Activated B cell treated with CpG ODN at 0.5 μM for 24 hours (primary cell): ENCODE data around the gene DISC1. TPM values are rescaled to one million over a fixed set of nuclear protein-coding genes. Genes with fewer than 3 reads are reported as not detected.

Experiments used
- ATAC-seq: fragments of 200-7000 bp; cut with Tn5 transposase; one replicate; pipeline ENCODE4 v1.10.0; 2021; ENCODE audit warnings: low read depth, mild to moderate bottlenecking, moderate library complexity
- CTCF ChIA-PET: fragments of 350-600 bp; sonication (Branson Sonifier 250); formaldehyde crosslinking; loops from one replicate; lab custom pipeline; 2021; ENCODE audit warnings: antibody characterized with exemption; lab: Charles Lee
- POLR2A ChIA-PET: fragments of 350-600 bp; sonication (Branson Sonifier 250); formaldehyde crosslinking; loops from one replicate; lab custom pipeline; 2021; ENCODE audit warnings: antibody characterized with exemption; lab: Charles Lee
- DNase-seq: peaks from one replicate; pipeline ENCODE4 v3.0.0; 2022
- H3K27ac Mint-ChIP-seq: one replicate; pipeline ENCODE4 v1.8.0; 2020; ENCODE audit warnings: mixed read lengths
- H3K27me3 Mint-ChIP-seq: one replicate; pipeline ENCODE4 v1.8.0; 2021; ENCODE audit warnings: mixed read lengths
- H3K36me3 Mint-ChIP-seq: one replicate; pipeline ENCODE4 v1.8.0; 2021; ENCODE audit warnings: low read depth, mixed read lengths
- H3K4me1 Mint-ChIP-seq: one replicate; pipeline ENCODE4 v1.8.0; 2021; ENCODE audit warnings: mixed read lengths
- H3K4me3 Mint-ChIP-seq: one replicate; pipeline ENCODE4 v1.8.0; 2020; ENCODE audit warnings: mild to moderate bottlenecking, mixed read lengths
- H3K9me3 Mint-ChIP-seq: one replicate; pipeline ENCODE4 v1.8.0; 2020; ENCODE audit warnings: mixed read lengths
- intact Hi-C: fragments of 100-400 bp; cut with micrococcal nuclease; formaldehyde crosslinking; loops from one replicate; pipeline ENCODE4 v1.15.1; 2024
- total RNA-seq: library from RNA; stranded (reverse); gene quantifications from 2 replicates; pipeline ENCODE4 v1.2.3, GENCODE V29; 2022
- TF ChIP-seq, protein P1 (sequence below): fragments of 200-600 bp; IDR thresholded peaks from one replicate; pipeline ENCODE4 v1.8.0; 2022; ENCODE audit warnings: antibody characterized with exemption, mild to moderate bottlenecking

The DISC1 gene
- total RNA-seq, 1 donor from 2014 or later = 2.4 TPM

DNA sequence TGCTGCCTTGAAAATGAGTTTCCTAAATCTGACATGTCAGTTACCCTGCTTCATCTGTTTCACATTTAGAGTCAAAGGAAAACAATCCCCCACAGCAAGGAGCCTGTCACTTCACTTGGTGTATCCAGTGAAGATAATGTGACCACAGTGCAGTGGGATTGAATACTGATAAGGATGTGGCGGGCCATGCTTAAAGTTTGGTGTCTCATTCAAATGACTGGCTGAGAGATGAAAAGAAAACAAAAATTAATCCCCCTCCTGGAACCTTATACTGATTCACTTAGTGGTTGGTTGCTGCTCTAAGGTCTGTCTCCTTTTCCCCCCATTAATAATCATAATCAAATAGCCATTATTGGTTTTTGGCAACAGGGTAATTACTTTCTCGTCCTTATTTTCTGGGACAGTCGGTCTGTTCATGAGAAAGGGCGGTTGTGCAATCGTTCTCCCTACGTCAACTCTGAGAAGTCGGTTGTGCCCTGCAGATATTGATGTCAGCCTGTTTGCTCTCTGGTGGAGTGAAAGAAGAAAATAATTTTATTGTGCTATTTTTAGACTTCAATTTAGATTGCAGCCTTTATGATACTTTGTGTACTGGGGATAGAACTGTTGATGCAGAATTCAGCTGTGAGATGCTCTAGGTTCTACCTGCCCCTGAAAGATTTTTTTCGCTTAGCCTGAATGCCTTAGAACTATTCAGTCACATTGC lies 360.2 kb downstream of the DISC1 start:
- Mint-ChIP-seq H3K4me1 (no peaks in the 10 kb centered on the region), H3K27me3 (no peaks in the 10 kb centered on the region), H3K36me3 (no peaks in the 10 kb centered on the region), H3K9me3 (no peaks in the 10 kb centered on the region), H3K4me3 (no peak overlapping the region), H3K27ac (no peak overlapping the region)
- ChIA-PET POLR2A (no interaction called here), CTCF (no interaction called here)
- no peak for DNase-seq
- no peak for ATAC-seq
- TF ChIP-seq, protein P1, sequence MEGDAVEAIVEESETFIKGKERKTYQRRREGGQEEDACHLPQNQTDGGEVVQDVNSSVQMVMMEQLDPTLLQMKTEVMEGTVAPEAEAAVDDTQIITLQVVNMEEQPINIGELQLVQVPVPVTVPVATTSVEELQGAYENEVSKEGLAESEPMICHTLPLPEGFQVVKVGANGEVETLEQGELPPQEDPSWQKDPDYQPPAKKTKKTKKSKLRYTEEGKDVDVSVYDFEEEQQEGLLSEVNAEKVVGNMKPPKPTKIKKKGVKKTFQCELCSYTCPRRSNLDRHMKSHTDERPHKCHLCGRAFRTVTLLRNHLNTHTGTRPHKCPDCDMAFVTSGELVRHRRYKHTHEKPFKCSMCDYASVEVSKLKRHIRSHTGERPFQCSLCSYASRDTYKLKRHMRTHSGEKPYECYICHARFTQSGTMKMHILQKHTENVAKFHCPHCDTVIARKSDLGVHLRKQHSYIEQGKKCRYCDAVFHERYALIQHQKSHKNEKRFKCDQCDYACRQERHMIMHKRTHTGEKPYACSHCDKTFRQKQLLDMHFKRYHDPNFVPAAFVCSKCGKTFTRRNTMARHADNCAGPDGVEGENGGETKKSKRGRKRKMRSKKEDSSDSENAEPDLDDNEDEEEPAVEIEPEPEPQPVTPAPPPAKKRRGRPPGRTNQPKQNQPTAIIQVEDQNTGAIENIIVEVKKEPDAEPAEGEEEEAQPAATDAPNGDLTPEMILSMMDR = no peak
- intact Hi-C loops = no loop called here

DNA sequence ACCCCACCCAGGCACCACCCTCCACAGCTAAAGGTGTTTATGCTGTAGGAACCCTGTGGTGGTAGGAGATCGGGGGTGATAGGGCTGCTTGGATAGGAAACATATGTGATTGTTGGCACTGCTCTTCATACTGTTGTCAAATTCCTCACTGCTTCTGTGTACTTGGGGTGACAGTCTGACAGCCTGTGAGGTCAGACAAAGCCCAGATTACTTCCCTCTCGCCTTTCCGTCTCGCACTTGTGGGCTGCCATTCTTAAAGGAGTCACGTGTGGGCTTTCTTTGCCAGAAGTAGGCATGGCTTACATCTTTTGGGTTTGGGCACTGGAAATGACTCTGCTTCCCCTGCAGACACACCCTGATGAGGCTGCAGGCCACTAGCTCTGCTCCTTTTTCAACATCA lies 363.8 kb downstream of the DISC1 start:
- Mint-ChIP-seq H3K4me1 (no peaks in the 10 kb centered on the region), H3K27ac (no peak overlapping the region), H3K27me3 (no peaks in the 10 kb centered on the region), H3K36me3 (no peaks in the 10 kb centered on the region), H3K4me3 (no peak overlapping the region), H3K9me3 (no peaks in the 10 kb centered on the region)
- TF ChIP-seq, protein P1 = no peak
- CTCF ChIA-PET = no interaction called here
- intact Hi-C loops = no loop called here
- POLR2A ChIA-PET = no interaction called here
- ATAC-seq = no peak
- DNase-seq = no peak

DNA sequence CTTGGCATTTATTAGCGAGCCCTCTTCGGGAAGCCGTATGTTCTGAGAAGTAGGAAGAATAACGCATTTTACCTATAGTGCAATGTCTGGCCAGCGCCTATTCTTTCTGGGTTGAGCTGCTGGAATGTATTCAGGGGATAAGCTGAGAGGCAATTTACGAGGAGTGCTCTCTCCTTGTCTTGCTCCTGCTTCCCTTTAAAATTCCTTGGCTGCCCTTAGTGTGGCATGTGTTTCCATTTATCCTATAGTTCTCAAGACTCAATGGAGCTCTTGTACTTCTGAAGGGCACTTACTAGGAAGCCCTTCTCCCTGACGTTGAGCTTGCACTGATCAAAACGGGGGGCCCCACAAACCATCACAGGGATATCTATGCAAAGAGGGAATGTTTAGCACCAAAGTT lies 364.6 kb downstream of the DISC1 start:
- no peak for DNase-seq
- intact Hi-C loops = no loop called here
- no peak for ATAC-seq
- Mint-ChIP-seq H3K9me3 (no peaks in the 10 kb centered on the region), H3K4me1 (no peaks in the 10 kb centered on the region), H3K36me3 (no peaks in the 10 kb centered on the region), H3K4me3 (no peak overlapping the region), H3K27me3 (no peaks in the 10 kb centered on the region), H3K27ac (no peak overlapping the region)
- CTCF ChIA-PET = no interaction called here
- TF ChIP-seq, protein P1 = no peak
- POLR2A ChIA-PET = no interaction called here

DNA sequence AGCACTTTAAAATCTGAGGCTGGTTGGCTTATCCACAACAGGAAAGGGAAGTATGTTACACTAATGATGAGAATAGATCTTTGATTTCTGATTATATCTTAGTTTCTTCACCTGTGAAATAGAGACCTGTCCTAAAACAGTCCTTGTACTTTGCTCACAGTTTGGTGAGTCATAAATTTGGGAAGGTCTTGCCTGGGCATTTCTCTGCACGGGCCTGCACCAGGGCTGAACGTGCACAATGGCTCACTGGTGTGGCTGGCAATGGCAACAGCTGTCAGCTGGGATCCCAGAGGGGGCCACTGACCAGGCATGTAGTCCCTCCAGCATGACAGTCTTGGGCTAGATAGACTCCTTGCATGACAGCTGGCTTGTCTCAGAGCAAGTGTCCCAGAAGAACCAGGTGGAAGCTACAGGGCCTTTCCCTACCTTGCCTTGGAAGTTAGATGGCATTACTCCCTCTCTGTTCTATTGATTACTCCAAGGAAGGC lies 367.4 kb downstream of the DISC1 start:
- Mint-ChIP-seq H3K27ac (no peak overlapping the region), H3K36me3 (no peaks in the 10 kb centered on the region), H3K4me3 (no peak overlapping the region), H3K9me3 (no peaks in the 10 kb centered on the region), H3K4me1 (no peaks in the 10 kb centered on the region), H3K27me3 (no peaks in the 10 kb centered on the region)
- ChIA-PET POLR2A (no interaction called here), CTCF (no interaction called here)
- intact Hi-C loops = no loop called here
- no peak for ATAC-seq
- DNase-seq = no peak
- TF ChIP-seq, protein P1 = no peak

DNA sequence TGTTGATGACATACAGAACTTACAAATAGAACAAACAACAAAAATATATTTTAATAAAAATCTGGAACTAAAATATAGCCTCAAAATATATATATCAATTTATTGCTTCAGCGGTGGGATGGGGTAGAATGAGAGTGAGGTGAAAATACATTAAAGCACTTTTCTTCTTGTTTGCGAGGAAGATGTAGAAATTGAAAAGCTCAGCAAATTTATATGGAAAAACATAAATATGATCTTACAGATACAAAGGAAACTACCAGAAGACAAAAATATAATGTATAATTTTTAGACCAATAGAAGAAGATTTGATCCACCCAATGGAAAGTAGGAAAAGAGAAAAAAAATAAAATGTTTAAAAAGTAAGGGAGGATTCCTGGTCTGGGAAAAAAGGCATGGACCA lies 372.2 kb downstream of the DISC1 start:
- Mint-ChIP-seq H3K4me1 (no peaks in the 10 kb centered on the region), H3K4me3 (no peak overlapping the region), H3K9me3 (no peaks in the 10 kb centered on the region), H3K27me3 (no peaks in the 10 kb centered on the region), H3K36me3 (no peaks in the 10 kb centered on the region), H3K27ac (no peak overlapping the region)
- intact Hi-C loops = no loop called here
- no peak for DNase-seq
- TF ChIP-seq, protein P1 = no peak
- ChIA-PET CTCF (no interaction called here), POLR2A (no interaction called here)
- no peak for ATAC-seq
